ENCODE measurements around the gene ORAI1. TPM values are rescaled to one million over a fixed set of nuclear protein-coding genes. Genes with fewer than 3 reads are reported as not detected.
"Not testable (repeated sequence)": the region's sequence is repeated elsewhere in the genome, so short reads cannot be mapped to it uniquely, and the experiment has no call there.

ORAI1 gene
- total and polyA plus RNA-seq, 2 of the 13 experiments (the other 11 are each of a cell fraction or from before 2014, with no cell fraction given), result 9.2 to 17.2 TPM

DNA sequence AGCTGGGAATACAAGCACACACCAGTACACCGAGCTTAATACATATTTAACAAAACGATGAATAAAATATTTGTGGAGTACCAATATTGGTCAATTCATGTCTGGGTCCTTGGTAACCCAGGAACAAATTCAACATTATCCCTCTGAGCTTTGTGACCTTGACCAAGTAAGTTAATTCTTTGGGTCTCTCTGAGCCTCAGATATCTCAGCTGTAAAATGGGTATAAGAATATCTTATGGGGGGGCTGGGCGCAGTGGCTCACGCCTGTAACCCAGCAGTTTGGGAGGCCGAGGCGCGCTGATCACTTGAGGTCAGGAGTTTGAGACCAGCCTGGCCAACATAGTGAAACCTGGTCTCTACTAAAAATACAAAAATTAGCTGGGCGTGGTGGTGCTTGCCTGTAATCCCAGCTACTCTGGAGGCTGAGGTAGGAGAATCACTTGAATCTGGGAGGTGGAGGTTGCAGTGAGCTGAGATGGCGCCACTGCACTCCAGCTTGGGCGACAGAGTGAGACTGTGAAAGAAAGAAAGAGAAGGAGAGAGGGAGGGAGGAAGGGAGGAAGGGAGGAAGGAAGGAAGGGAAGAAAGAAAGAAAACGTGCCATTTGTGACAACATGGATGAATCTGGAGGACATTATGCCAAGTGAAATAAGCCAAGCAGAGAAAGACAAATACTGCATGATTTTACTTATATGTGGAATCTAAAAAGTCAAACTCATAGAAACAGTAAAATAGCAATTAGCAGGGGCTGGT is 35.2 kb downstream of the ORAI1 start:
- H3K4me2 ChIP-seq (ENCODE audit: low read depth, low read length); in situ Hi-C loops (cut with HindIII; ENCODE audit: extremely low pct_ligation_motif_present, low pct_unique_long_range_greater_than_20kb); H3K79me2 ChIP-seq (ENCODE audit: insufficient read depth, low read length); CTCF ChIA-PET (ENCODE audit: low intra/inter-chr PET ratio, low total read pairs); H3K9me3 ChIP-seq (ENCODE audit: low read length); ATAC-seq; H3K27me3 ChIP-seq (ENCODE audit: control insufficient read depth in 1 of 2, insufficient read depth in 2 of 2, low read length in 2 of 2); DNase-seq (ENCODE audit: low spot score); H2AFZ ChIP-seq (ENCODE audit: low read length); FAIRE-seq; H3K4me3 ChIP-seq (replicated peaks in 1 of 3; ENCODE audit: insufficient read depth in 1 of 3, low read depth in 2 of 3, low read length in 3 of 3); H3K9ac ChIP-seq (ENCODE audit: insufficient read depth, low read depth, low read length); BruUV-seq (replicated peaks); intact Hi-C loops (cut with micrococcal nuclease; ENCODE audit: unreplicated experiment); H3K36me3 ChIP-seq (replicated peaks in 1 of 2; ENCODE audit: control insufficient read depth in 1 of 2, insufficient read depth in 2 of 2, low read length in 2 of 2); H3K27ac ChIP-seq (ENCODE audit: extremely low read length, insufficient read depth, low read length); H4K20me1 ChIP-seq (ENCODE audit: insufficient read depth, low read length): not testable (repeated sequence)
- peaks cover 38% of the 10 kb centered on the region for H3K4me1 ChIP-seq (ENCODE audit: insufficient read depth, low read length)
- POLR2A ChIA-PET, result interaction anchor here (1.0 kb wide), 1 partner anchor 35 kb away, joined by 3 read pairs; the partner anchor contains the start of gene ORAI1
- TF ChIP-seq ZNF629 (CRISPR knock-in tag; conservative IDR thresholded peaks at IDR 0.05), result peak; percentile 82
- 79% methylated on average over 11 of the region's 11 CpGs for WGBS (ENCODE audit: low lambda C conversion rate)

DNA sequence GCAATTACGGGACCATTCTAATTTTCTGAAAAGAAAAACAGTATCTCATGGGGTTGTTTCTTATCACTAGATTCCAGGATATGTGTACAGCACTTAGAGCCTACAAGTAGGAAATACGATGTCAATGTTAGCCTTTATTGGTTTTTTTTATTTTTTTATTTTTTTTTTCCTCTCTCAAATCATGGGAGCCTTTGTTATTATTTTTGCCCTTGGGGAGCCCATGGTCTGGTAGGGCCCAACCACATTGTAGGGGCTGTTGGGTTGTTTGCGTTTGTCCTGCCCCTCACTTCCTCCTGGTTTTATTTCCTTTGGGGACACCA is 37.2 kb downstream of the ORAI1 start:
- ChIA-PET POLR2A (no interaction called here), CTCF (ENCODE audit: low intra/inter-chr PET ratio, low total read pairs) (no interaction called here)
- no peak for FAIRE-seq
- Histone ChIP-seq H3K4me1 (ENCODE audit: insufficient read depth, low read length) (peaks cover 42% of the 10 kb centered on the region), H3K4me3 (replicated peaks in 1 of 3; ENCODE audit: insufficient read depth in 1 of 3, low read depth in 2 of 3, low read length in 3 of 3) (no peak overlapping the region), H4K20me1 (ENCODE audit: insufficient read depth, low read length) (no peaks in the 10 kb centered on the region), H3K79me2 (ENCODE audit: insufficient read depth, low read length) (no peaks in the 10 kb centered on the region), H3K36me3 (replicated peaks in 1 of 2; ENCODE audit: control insufficient read depth in 1 of 2, insufficient read depth in 2 of 2, low read length in 2 of 2) (no peaks in the 10 kb centered on the region), H3K4me2 (ENCODE audit: low read depth, low read length) (no peak overlapping the region), H3K27ac (ENCODE audit: extremely low read length, insufficient read depth, low read length) (no peak overlapping the region), H3K27me3 (ENCODE audit: control insufficient read depth in 1 of 2, insufficient read depth in 2 of 2, low read length in 2 of 2) (no peaks in the 10 kb centered on the region), H2AFZ (ENCODE audit: low read length) (no peak overlapping the region), H3K9me3 (ENCODE audit: low read length) (no peaks in the 10 kb centered on the region), H3K9ac (ENCODE audit: insufficient read depth, low read depth, low read length) (no peak overlapping the region)
- 91% methylated on average over 3 of the region's 3 CpGs for WGBS (ENCODE audit: low lambda C conversion rate)
- BruUV-seq (replicated peaks), result no TSS peak
- TF ChIP-seq ATF7 (IDR thresholded peaks at IDR 0.05) (no peak), ATF7 (CRISPR knock-in tag; IDR thresholded peaks at IDR 0.05) (no peak), SNAI1 (CRISPR knock-in tag; IDR thresholded peaks at IDR 0.05; ENCODE audit: borderline replicate concordance) (no peak), ZNF143 (CRISPR knock-in tag; IDR thresholded peaks at IDR 0.05) (no peak)
- TF ChIP-seq, protein P1, sequence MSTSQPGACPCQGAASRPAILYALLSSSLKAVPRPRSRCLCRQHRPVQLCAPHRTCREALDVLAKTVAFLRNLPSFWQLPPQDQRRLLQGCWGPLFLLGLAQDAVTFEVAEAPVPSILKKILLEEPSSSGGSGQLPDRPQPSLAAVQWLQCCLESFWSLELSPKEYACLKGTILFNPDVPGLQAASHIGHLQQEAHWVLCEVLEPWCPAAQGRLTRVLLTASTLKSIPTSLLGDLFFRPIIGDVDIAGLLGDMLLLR (CRISPR knock-in tag; IDR thresholded peaks at IDR 0.05), result no peak
- DNase-seq (ENCODE audit: low spot score), result no peak
- no peak for ATAC-seq
- intact Hi-C loops (cut with micrococcal nuclease; ENCODE audit: unreplicated experiment) (no loop called here), in situ Hi-C loops (cut with HindIII; ENCODE audit: extremely low pct_ligation_motif_present, low pct_unique_long_range_greater_than_20kb) (no loop called here)

DNA sequence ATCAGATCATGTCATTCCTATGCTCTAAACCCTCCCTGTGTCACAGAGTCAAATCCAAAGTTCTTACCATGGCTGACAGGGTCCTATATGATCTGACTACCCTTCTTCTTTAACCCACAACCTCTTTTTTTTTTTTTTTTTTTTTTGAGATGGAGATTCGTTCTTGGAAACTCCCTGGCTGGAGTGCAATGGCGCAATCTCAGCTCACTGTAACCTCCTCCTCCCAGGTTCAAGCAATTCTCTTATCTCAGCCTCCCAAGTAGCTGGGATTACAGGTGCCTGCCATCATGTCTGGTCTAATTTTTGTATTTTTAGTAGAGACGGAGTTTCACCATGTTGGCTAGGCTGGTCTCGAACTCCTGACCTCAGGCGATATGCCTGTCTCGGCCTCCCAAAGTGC is 40.5 kb downstream of the ORAI1 start:
- FAIRE-seq; BruUV-seq (replicated peaks); H3K9me3 ChIP-seq (ENCODE audit: low read length); H3K36me3 ChIP-seq (replicated peaks in 1 of 2; ENCODE audit: control insufficient read depth in 1 of 2, insufficient read depth in 2 of 2, low read length in 2 of 2); H3K9ac ChIP-seq (ENCODE audit: insufficient read depth, low read depth, low read length); H3K27me3 ChIP-seq (ENCODE audit: control insufficient read depth in 1 of 2, insufficient read depth in 2 of 2, low read length in 2 of 2); H3K79me2 ChIP-seq (ENCODE audit: insufficient read depth, low read length); H2AFZ ChIP-seq (ENCODE audit: low read length); POLR2A ChIA-PET; intact Hi-C loops (cut with micrococcal nuclease; ENCODE audit: unreplicated experiment); ATAC-seq; H4K20me1 ChIP-seq (ENCODE audit: insufficient read depth, low read length); H3K4me2 ChIP-seq (ENCODE audit: low read depth, low read length); H3K27ac ChIP-seq (ENCODE audit: extremely low read length, insufficient read depth, low read length); H3K4me3 ChIP-seq (replicated peaks in 1 of 3; ENCODE audit: insufficient read depth in 1 of 3, low read depth in 2 of 3, low read length in 3 of 3); CTCF ChIA-PET (ENCODE audit: low intra/inter-chr PET ratio, low total read pairs); DNase-seq (ENCODE audit: low spot score): not testable (repeated sequence)
- peaks cover 37% of the 10 kb centered on the region for H3K4me1 ChIP-seq (ENCODE audit: insufficient read depth, low read length)
- in situ Hi-C loops (cut with HindIII; ENCODE audit: extremely low pct_ligation_motif_present, low pct_unique_long_range_greater_than_20kb), result loop anchor here (5.0 kb wide), 1 partner anchor 115 kb away; no protein-coding TSS in a partner anchor
- 64% methylated on average over 6 of the region's 6 CpGs for WGBS (ENCODE audit: low lambda C conversion rate)
